H1 (cell line): ENCODE measurements around the gene NCAM1. TPM values are rescaled to one million over a fixed set of nuclear protein-coding genes. Genes with fewer than 3 reads are reported as not detected.

ENCODE experiments used
- CTCF ChIA-PET: fragments of 300-600 bp; sonication (Branson Sonifier 250); formaldehyde crosslinking; loops from one replicate; lab custom pipeline; 2021; ENCODE audit not compliant: partially characterized antibody; lab: Charles Lee
- POLR2A ChIA-PET: fragments of 300-600 bp; sonication (Branson Sonifier 250); formaldehyde crosslinking; loops from one replicate; lab custom pipeline; 2021; ENCODE audit warnings: inconsistent platforms; ENCODE audit not compliant: partially characterized antibody; lab: Charles Lee
- DNase-seq, 2 experiments: peaks; one replicate each; pipeline versions ENCODE4 v3.0.0 to v3.0.0-alpha.2; 2010 to 2022; ENCODE audit warnings: low spot score in 2 of 2, low read depth in 1 of 2, mixed read lengths in 1 of 2
- FAIRE-seq: peaks from 2 replicates; lab custom pipeline; 2011; peaks lifted over from hg19 to GRCh38; lab: Jason Lieb, UNC
- H2AFZ ChIP-seq: 2 replicates; pipeline ENCODE4 v1.8.1; 2012; ENCODE audit warnings: low read length, inconsistent platforms
- H2AK5ac ChIP-seq: 2 replicates; pipeline ENCODE4 v1.6.1; 2013; ENCODE audit warnings: low read depth, low read length
- H2BK120ac ChIP-seq: replicated peaks from 2 replicates; pipeline ENCODE3; 2013; ENCODE audit warnings: low read depth, low read length, inconsistent platforms
- H2BK12ac ChIP-seq: 2 replicates; pipeline ENCODE4 v1.6.1; 2013; ENCODE audit warnings: low read depth, low read length
- H2BK15ac ChIP-seq: 2 replicates; pipeline ENCODE4 v1.6.1; 2013; ENCODE audit warnings: low read length
- H2BK20ac ChIP-seq: 2 replicates; pipeline ENCODE4 v1.6.1; 2013; ENCODE audit warnings: low read length
- H2BK5ac ChIP-seq: 2 replicates; pipeline ENCODE4 v1.6.1; 2013; ENCODE audit warnings: low read depth, low read length
- H3K14ac ChIP-seq: 2 replicates; pipeline ENCODE4 v1.6.1; 2013; ENCODE audit warnings: inconsistent platforms; ENCODE audit not compliant: insufficient read length
- H3K18ac ChIP-seq: 2 replicates; pipeline ENCODE4 v1.6.1; 2013; ENCODE audit warnings: low read length; ENCODE audit errors: extremely low read depth
- H3K23ac ChIP-seq: 2 replicates; pipeline ENCODE4 v1.6.1; 2013; ENCODE audit warnings: inconsistent platforms; ENCODE audit not compliant: insufficient read length
- H3K23me2 ChIP-seq: 2 replicates; pipeline ENCODE4 v1.6.1; 2013; ENCODE audit warnings: low read depth, low read length
- H3K27ac ChIP-seq: 2 replicates; pipeline ENCODE4 v1.6.1; 2011; ENCODE audit warnings: low read depth, low read length, inconsistent platforms
- H3K27me3 ChIP-seq, 4 experiments: replicated peaks in 1 of 4; 1 replicate in 1 of 4; 2 replicates in 3 of 4; pipeline versions ENCODE4 v1.6.1 to v1.8.1; 2011 to 2013; ENCODE audit warnings: low read length in 3 of 4, mild to moderate bottlenecking in 3 of 4, inconsistent platforms in 2 of 4, mixed read lengths in 2 of 4, moderate library complexity in 1 of 4; ENCODE audit not compliant: control insufficient read depth in 3 of 4, insufficient read depth in 3 of 4; ENCODE audit errors: extremely low read depth in 1 of 4
- H3K36me3 ChIP-seq, 4 experiments: 2 replicates each; pipeline versions ENCODE4 v1.6.1 to v1.8.1; 2011 to 2013; ENCODE audit warnings: mild to moderate bottlenecking in 4 of 4, low read length in 3 of 4, moderate library complexity in 2 of 4, control low read depth in 1 of 4, inconsistent platforms in 1 of 4; ENCODE audit not compliant: insufficient read depth in 4 of 4, control insufficient read depth in 2 of 4
- H3K4ac ChIP-seq: replicated peaks from 2 replicates; pipeline ENCODE3; 2013; ENCODE audit warnings: low read length, low read depth, mixed read lengths, inconsistent platforms; ENCODE audit not compliant: insufficient read length
- H3K4me1 ChIP-seq, 4 experiments: replicated peaks in 1 of 4; 1 replicate in 1 of 4; 2 replicates in 3 of 4; pipeline versions ENCODE4 v1.6.1 to v1.8.1; 2011 to 2013; ENCODE audit warnings: low read length in 3 of 4, inconsistent platforms in 2 of 4, mixed read lengths in 1 of 4; ENCODE audit not compliant: insufficient read depth in 4 of 4, control insufficient read depth in 3 of 4
- H3K4me2 ChIP-seq, 2 experiments: 2 replicates each; pipeline versions ENCODE4 v1.6.1 to v1.8.1; 2011 to 2013; ENCODE audit warnings: low read depth in 2 of 2, low read length in 2 of 2, control low read depth in 1 of 2, inconsistent platforms in 1 of 2, mild to moderate bottlenecking in 1 of 2; ENCODE audit not compliant: insufficient read depth in 1 of 2
- H3K4me3 ChIP-seq, 4 experiments: fragments of 200-600, 300-600 bp in 1 of 4; sonication (generic), shearing (Covaris generic), sonication (Bioruptor Twin) in 1 of 4; 2 replicates each; pipeline versions ENCODE4 v1.5.1 to v1.8.1; 2011 to 2016; ENCODE audit warnings: low read length in 4 of 4, low read depth in 3 of 4, control low read depth in 2 of 4, inconsistent platforms in 2 of 4, mild to moderate bottlenecking in 2 of 4, mixed read lengths in 1 of 4, moderate library complexity in 1 of 4; ENCODE audit not compliant: insufficient read depth in 2 of 4; ENCODE audit errors: extremely low read depth in 1 of 4
- H3K56ac ChIP-seq: replicated peaks from 2 replicates; pipeline ENCODE3; 2013; ENCODE audit warnings: low read depth, mild to moderate bottlenecking, mixed read lengths, low read length, inconsistent platforms; ENCODE audit not compliant: insufficient read length
- H3K79me1 ChIP-seq: 2 replicates; pipeline ENCODE4 v1.6.1; 2013; ENCODE audit warnings: low read depth, low read length, control low read depth
- H3K79me2 ChIP-seq, 2 experiments: 2 replicates each; pipeline versions ENCODE4 v1.6.1 to v1.8.1; 2012 to 2013; ENCODE audit warnings: low read length in 2 of 2, mild to moderate bottlenecking in 2 of 2, inconsistent platforms in 1 of 2; ENCODE audit not compliant: insufficient read depth in 2 of 2, control insufficient read depth in 1 of 2
- H3K9ac ChIP-seq, 4 experiments: replicated peaks in 1 of 4; 1 replicate in 1 of 4; 2 replicates in 3 of 4; pipeline versions ENCODE4 v1.6.1 to v1.8.1; 2011 to 2013; ENCODE audit warnings: low read depth in 3 of 4, low read length in 3 of 4, control low read depth in 2 of 4, mild to moderate bottlenecking in 2 of 4, moderate library complexity in 2 of 4, inconsistent platforms in 1 of 4; ENCODE audit errors: extremely low read depth in 1 of 4
- H3K9me3 ChIP-seq, 2 experiments: 2 replicates each; pipeline versions ENCODE4 v1.6.1 to v1.8.1; 2012 to 2013; ENCODE audit warnings: mild to moderate bottlenecking in 2 of 2, moderate library complexity in 2 of 2, control low read depth in 1 of 2, inconsistent platforms in 1 of 2, low read depth in 1 of 2, low read length in 1 of 2, mixed read lengths in 1 of 2; ENCODE audit not compliant: insufficient read depth in 2 of 2
- H4K20me1 ChIP-seq, 2 experiments: replicated peaks in 1 of 2; 2 replicates each; pipeline versions ENCODE3 to v1.8.1; 2011 to 2013; ENCODE audit warnings: inconsistent platforms in 2 of 2, low read length in 2 of 2, mild to moderate bottlenecking in 1 of 2; ENCODE audit not compliant: insufficient read depth in 2 of 2, control insufficient read depth in 1 of 2
- H4K5ac ChIP-seq: 2 replicates; pipeline ENCODE4 v1.6.1; 2013; ENCODE audit warnings: low read length, low read depth, mixed read lengths, inconsistent platforms; ENCODE audit not compliant: insufficient read length
- H4K8ac ChIP-seq: 2 replicates; pipeline ENCODE4 v1.8.0; 2013; ENCODE audit warnings: mild to moderate bottlenecking, moderate library complexity, low read length, inconsistent platforms; ENCODE audit not compliant: insufficient read depth; ENCODE audit errors: extremely low read depth
- H4K91ac ChIP-seq: replicated peaks from 2 replicates; pipeline ENCODE3; 2013; ENCODE audit warnings: low read length, mixed read lengths, inconsistent platforms; ENCODE audit not compliant: insufficient read length
- ATF3 ChIP-seq: IDR thresholded peaks from 2 replicates; pipeline ENCODE4 v1.6.1; 2011; ENCODE audit warnings: low read depth, mild to moderate bottlenecking, low read length; ENCODE audit not compliant: insufficient read depth
- BACH1 ChIP-seq: IDR thresholded peaks from 2 replicates; pipeline ENCODE4 v1.6.1; 2012; ENCODE audit warnings: low read length, improper control_type of control experiment
- CBX5 ChIP-seq: fragments of 300-800, 300-1000 bp; sonication (generic); IDR thresholded peaks from 2 replicates; pipeline ENCODE4 v1.7.1; 2016; ENCODE audit warnings: antibody characterized with exemption, low read length, low read depth
- CEBPB ChIP-seq: IDR thresholded peaks from 2 replicates; pipeline ENCODE4 v1.6.1; 2012; ENCODE audit warnings: low read depth, low read length
- E2F6 ChIP-seq: IDR thresholded peaks from 2 replicates; pipeline ENCODE4 v1.6.1; 2012; ENCODE audit warnings: inconsistent platforms
- EP300 ChIP-seq, 2 experiments: IDR thresholded peaks; 1 replicate in 1 of 2; 2 replicates in 1 of 2; pipeline ENCODE4 v1.6.1; 2011 to 2012; ENCODE audit warnings: low read depth in 2 of 2, low read length in 2 of 2, mild to moderate bottlenecking in 2 of 2, borderline replicate concordance in 1 of 2, inconsistent platforms in 1 of 2, moderate library complexity in 1 of 2
- GTF2F1 ChIP-seq: IDR thresholded peaks from 2 replicates; pipeline ENCODE4 v1.6.1; 2012; ENCODE audit warnings: low read depth, low read length, improper control_type of control experiment, borderline replicate concordance
- JUND ChIP-seq: IDR thresholded peaks from 2 replicates; pipeline ENCODE4 v1.6.1; 2011; ENCODE audit warnings: mild to moderate bottlenecking, improper control_type of control experiment, low read length
- KDM1A ChIP-seq: fragments of 200-600, 300-600 bp; sonication (generic); IDR thresholded peaks from 2 replicates; pipeline ENCODE4 v1.7.1; 2016; ENCODE audit warnings: mild to moderate bottlenecking, low read length, borderline replicate concordance
- MAX ChIP-seq: IDR thresholded peaks from 2 replicates; pipeline ENCODE4 v1.6.1; 2012; ENCODE audit warnings: inconsistent platforms
- POLR2A ChIP-seq, 2 experiments: IDR thresholded peaks; 1 replicate in 1 of 2; 2 replicates in 1 of 2; pipeline ENCODE4 v1.6.1; 2011; ENCODE audit warnings: low read depth in 2 of 2, low read length in 2 of 2, mild to moderate bottlenecking in 2 of 2; ENCODE audit errors: control extremely low read depth in 1 of 2
- RXRA ChIP-seq: IDR thresholded peaks from 2 replicates; pipeline ENCODE4 v1.6.1; 2011; ENCODE audit warnings: low read depth, mild to moderate bottlenecking, low read length, moderate library complexity; ENCODE audit not compliant: insufficient read depth
- SIRT6 ChIP-seq: IDR thresholded peaks from one replicate; pipeline ENCODE4 v1.7.1; 2012; ENCODE audit warnings: low read length, inconsistent platforms
- YY1 ChIP-seq: IDR thresholded peaks from 2 replicates; pipeline ENCODE4 v1.6.1; 2011; ENCODE audit warnings: low read depth, mild to moderate bottlenecking, low read length
- WGBS, 2 experiments: shearing (Covaris generic) in 1 of 2; methylation state at CpG; one replicate each; pipeline versions ENCODE4 v1.1.6 to v1.1.7; 2013 to 2015; ENCODE audit warnings: low lambda C conversion rate in 2 of 2, mixed read lengths in 2 of 2, inconsistent platforms in 1 of 2, low coverage in 1 of 2, missing lambda C conversion rate in 1 of 2; ENCODE audit not compliant: insufficient replicate concordance in 2 of 2, insufficient coverage in 1 of 2, insufficient read length in 1 of 2; ENCODE audit errors: extremely low coverage in 1 of 2, missing lambda C conversion rate in 1 of 2; 5-methylcytosine and 5-hydroxymethylcytosine counted together
- polyA plus RNA-seq, 7 experiments: library from polyadenylated mRNA; depleted of rRNA in 3 of 7; stranded (reverse) in 5 of 7; unstranded in 2 of 7; fragments of >200 nt in 5 of 7; fragments of 200-250 nt in 2 of 7; gene quantifications; 1 replicate in 5 of 7; 2 replicates in 1 of 7; 4 replicates in 1 of 7; pipeline versions ENCODE4 v1.2.1 to v1.2.3, GENCODE V29; 2011 to 2013; ENCODE audit warnings: missing spikeins in 2 of 7, mixed read lengths in 2 of 7
- total RNA-seq: library from RNA; stranded (reverse); fragmentation: NEBNext Ultra II Directional; extraction: Animal tissue kit (Norgen Biotek cat#: 25700); gene quantifications from 2 replicates; pipeline ENCODE4 v1.2.1, GENCODE V29; 2021

Gene NCAM1
- total and polyA plus RNA-seq, 2 of the 8 experiments (the other 6 are each of a cell fraction or from before 2014, with no cell fraction given): 3.1 to 4.3 TPM

- H4K8ac ChIP-seq: no peak overlapping the region
- H3K79me1 ChIP-seq: no peaks in the 10 kb centered on the region
- peaks cover 0 to 11% (median 0%) of the 10 kb centered on the region in 4 experiments; a peak in 3 of 7 replicates for H3K4me1 ChIP-seq
- H3K9ac ChIP-seq: no peak overlapping the region
- H4K91ac ChIP-seq: no peak overlapping the region
- no peaks in the 10 kb centered on the region for H3K9me3 ChIP-seq
- H3K23me2 ChIP-seq: no peaks in the 10 kb centered on the region
- H2BK12ac ChIP-seq: no peak overlapping the region
- H2BK20ac ChIP-seq: no peak overlapping the region
- no peak overlapping the region for H3K4me3 ChIP-seq
- H3K4me2 ChIP-seq: no peak overlapping the region
- no peak overlapping the region for H3K4ac ChIP-seq
- H3K23ac ChIP-seq: no peak overlapping the region
- no peaks in the 10 kb centered on the region for H3K36me3 ChIP-seq
- H3K18ac ChIP-seq: no peak overlapping the region
- no peak for FAIRE-seq
- no peak overlapping the region for H3K14ac ChIP-seq
- DNase-seq: no peak
- no peaks in the 10 kb centered on the region for H4K20me1 ChIP-seq
- WGBS, 2 experiments: 94% methylated on average over 7 of the region's 7 CpGs; no CpG with 5 or more reads in 1 of the 2 experiments
- no peak overlapping the region for H2BK5ac ChIP-seq
- H3K56ac ChIP-seq: no peak overlapping the region
- POLR2A ChIA-PET: no interaction called here
- H3K79me2 ChIP-seq: no peaks in the 10 kb centered on the region
- CTCF ChIA-PET: interaction anchor here (1.2 kb wide), 2 partner anchors 711 to 740 kb away, joined by 3 read pairs; no protein-coding TSS in a partner anchor
- H2BK15ac ChIP-seq: no peak overlapping the region
- H2AFZ ChIP-seq: no peak overlapping the region
- H3K27me3 ChIP-seq: no peaks in the 10 kb centered on the region
- H2BK120ac ChIP-seq: no peak overlapping the region
- no peak overlapping the region for H3K27ac ChIP-seq
- no peak overlapping the region for H2AK5ac ChIP-seq
- no peak overlapping the region for H4K5ac ChIP-seq
- TF ChIP-seq RXRA (no peak), BACH1 (no peak), SIRT6 (no peak), YY1 (no peak), MAX (no peak), GTF2F1 (no peak), POLR2A (IDR thresholded peaks at IDR 0.05; ENCODE audit: control extremely low read depth in 1 of 2, low read depth in 2 of 2, low read length in 2 of 2) (no peak), E2F6 (no peak), CEBPB (no peak), ATF3 (no peak), KDM1A (no peak), EP300 (IDR thresholded peaks at IDR 0.05; ENCODE audit: borderline replicate concordance in 1 of 2, low read depth in 2 of 2, low read length in 2 of 2) (no peak), CBX5 (no peak), JUND (no peak)
Observed at GRCh38 chr11:113295993-113296392, 334.8 kb downstream of the NCAM1 start.
